A673 (cell line): ENCODE measurements around the gene ZNF208.

Experiments used
- EZH2 ChIP-seq: fragments of 200-600 bp; sonication (generic); IDR thresholded peaks from 2 replicates; pipeline ENCODE4 v1.6.1; 2017; ENCODE audit warnings: borderline replicate concordance, low read depth, mild to moderate bottlenecking, mixed read lengths, antibody characterized with exemption, low read length; ENCODE audit not compliant: poor library complexity, severe bottlenecking
- TF ChIP-seq, protein P1 (sequence below): fragments of 300-800, 200-600 bp; sonication (generic); conservative IDR thresholded peaks from 2 replicates; pipeline ENCODE4 v1.5.1; 2017; ENCODE audit warnings: low read depth, mild to moderate bottlenecking, antibody characterized with exemption, low read length, moderate library complexity, mixed read lengths

DNA sequence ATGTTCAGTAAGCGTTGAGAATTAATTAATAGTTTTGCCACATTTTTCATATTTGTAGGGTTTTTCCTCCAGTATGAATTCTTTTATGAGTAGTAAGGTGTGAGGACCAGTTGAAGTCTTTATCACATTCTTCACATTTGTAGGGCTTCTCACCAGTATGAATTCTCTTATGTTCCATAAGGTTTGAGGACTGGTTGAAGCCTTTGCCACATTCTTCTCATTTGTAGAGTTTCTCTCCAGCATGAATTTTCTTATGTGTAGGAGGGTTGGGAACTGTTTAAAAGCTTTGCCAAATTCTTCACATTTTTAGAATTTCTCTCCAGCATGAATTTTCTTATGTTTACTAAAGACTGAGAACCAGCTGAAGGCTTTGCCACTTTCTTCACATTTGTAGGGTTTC is 40.3 kb downstream of the ZNF208 start:
- TF ChIP-seq, protein P1, sequence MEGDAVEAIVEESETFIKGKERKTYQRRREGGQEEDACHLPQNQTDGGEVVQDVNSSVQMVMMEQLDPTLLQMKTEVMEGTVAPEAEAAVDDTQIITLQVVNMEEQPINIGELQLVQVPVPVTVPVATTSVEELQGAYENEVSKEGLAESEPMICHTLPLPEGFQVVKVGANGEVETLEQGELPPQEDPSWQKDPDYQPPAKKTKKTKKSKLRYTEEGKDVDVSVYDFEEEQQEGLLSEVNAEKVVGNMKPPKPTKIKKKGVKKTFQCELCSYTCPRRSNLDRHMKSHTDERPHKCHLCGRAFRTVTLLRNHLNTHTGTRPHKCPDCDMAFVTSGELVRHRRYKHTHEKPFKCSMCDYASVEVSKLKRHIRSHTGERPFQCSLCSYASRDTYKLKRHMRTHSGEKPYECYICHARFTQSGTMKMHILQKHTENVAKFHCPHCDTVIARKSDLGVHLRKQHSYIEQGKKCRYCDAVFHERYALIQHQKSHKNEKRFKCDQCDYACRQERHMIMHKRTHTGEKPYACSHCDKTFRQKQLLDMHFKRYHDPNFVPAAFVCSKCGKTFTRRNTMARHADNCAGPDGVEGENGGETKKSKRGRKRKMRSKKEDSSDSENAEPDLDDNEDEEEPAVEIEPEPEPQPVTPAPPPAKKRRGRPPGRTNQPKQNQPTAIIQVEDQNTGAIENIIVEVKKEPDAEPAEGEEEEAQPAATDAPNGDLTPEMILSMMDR = no peak
- no peak for TF ChIP-seq EZH2
